ENCODE measurements around the gene IQCN. TPM values are rescaled to one million over a fixed set of nuclear protein-coding genes. Genes with fewer than 3 reads are reported as not detected.

IQCN gene
- total and polyA plus RNA-seq, 10 of the 15 experiments (the other 5 are each of a cell fraction or from before 2014, with no cell fraction given), result 0.01 to 0.54 (median 0.23) TPM; not detected in 3

DNA sequence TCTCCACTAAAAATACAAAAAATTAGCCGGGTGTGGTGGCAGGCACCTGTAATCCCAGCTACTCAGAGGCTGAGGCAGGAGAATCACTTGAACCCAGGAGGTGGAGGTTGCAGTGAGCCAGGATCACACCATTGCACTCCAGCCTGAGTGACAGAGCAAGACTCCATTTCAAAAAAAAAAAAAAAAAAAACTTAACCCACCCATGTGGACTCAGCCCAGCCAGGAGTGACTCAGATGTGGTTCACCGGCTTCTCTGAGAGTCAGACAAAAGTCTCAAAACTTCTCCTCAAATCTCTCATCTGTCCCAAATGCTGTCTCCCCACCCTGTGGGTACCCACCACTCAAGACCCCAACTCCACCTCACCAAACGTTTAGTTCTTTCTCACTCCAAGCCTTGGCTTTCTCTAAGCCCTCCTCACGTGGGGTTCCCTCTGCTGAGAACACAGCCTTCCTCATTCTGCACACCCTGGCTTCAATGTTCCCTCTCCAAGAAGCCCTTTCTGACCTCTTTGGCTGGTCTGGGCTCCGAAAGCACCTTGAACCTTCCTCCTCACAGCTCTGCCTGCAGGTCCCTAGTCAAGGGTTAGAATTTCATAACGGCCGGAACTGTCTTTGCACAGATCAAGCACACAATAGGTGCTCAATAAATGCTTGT is 59.3 kb downstream of the IQCN start:
- Histone ChIP-seq H3K4me2 (ENCODE audit: control insufficient read depth, insufficient read depth) (no peak overlapping the region), H3K9me3 (replicated peaks; ENCODE audit: control insufficient read depth, insufficient read depth, low read length) (no peaks in the 10 kb centered on the region), H3K27me3 (replicated peaks in 1 of 2; ENCODE audit: control insufficient read depth in 2 of 2, insufficient read depth in 2 of 2, low read length in 1 of 2) (peaks cover 0 to 1% of the 10 kb centered on the region in 2 experiments; a peak in 2 of 4 replicates), H3K79me2 (ENCODE audit: control insufficient read depth, insufficient read depth, low read length) (no peaks in the 10 kb centered on the region), H4K20me1 (ENCODE audit: control insufficient read depth, insufficient read depth) (no peaks in the 10 kb centered on the region), H3K27ac (ENCODE audit: control insufficient read depth, insufficient read depth) (no peak overlapping the region), H3K9ac (ENCODE audit: control insufficient read depth, insufficient read depth, low read length) (no peak overlapping the region), H2AFZ (ENCODE audit: control insufficient read depth, low read depth, low read length) (no peak overlapping the region), H3K4me3 (no peak overlapping the region), H3K36me3 (ENCODE audit: control insufficient read depth in 2 of 2, insufficient read depth in 2 of 2, low read length in 1 of 2) (no peaks in the 10 kb centered on the region), H3K4me1 (ENCODE audit: control insufficient read depth, insufficient read depth, low read length) (no peaks in the 10 kb centered on the region)
- DNase-seq (ENCODE audit: low read depth, low spot score) (no peak), FAIRE-seq (no peak), ATAC-seq (no peak)
- 24% methylated on average over 7 of the region's 7 CpGs for WGBS (ENCODE audit: insufficient coverage, insufficient replicate concordance, low lambda C conversion rate, missing lambda C conversion rate)
- CTCF ChIA-PET, result interaction anchor here (1.8 kb wide), 1 partner anchor 37 kb away, joined by 6 read pairs; no protein-coding TSS in a partner anchor
- no TSS peak for BruUV-seq (replicated peaks)
- POLR2A ChIA-PET, result interaction anchor here (0.7 to 1.4 kb wide), 2 partner anchors 8 to 11 kb away, joined by 3 to 4 read pairs; partner anchors contain the start of gene RAB3A
- intact Hi-C loops (cut with micrococcal nuclease; ENCODE audit: unreplicated experiment) (no loop called here), in situ Hi-C loops (cut with MboI) (no loop called here)
- RAD21 ChIA-PET (ENCODE audit: unreplicated experiment), result interaction anchor here (0.7 to 1.1 kb wide), 3 partner anchors 9 to 191 kb away, joined by 3 read pairs; no protein-coding TSS in a partner anchor
- SMC1A ChIA-PET (ENCODE audit: uncharacterized antibody, unreplicated experiment), result no interaction called here
- no peak for TF ChIP-seq TCF7 (IDR thresholded peaks at IDR 0.05; ENCODE audit: borderline replicate concordance)
- TF ChIP-seq PKNOX1 (IDR thresholded peaks at IDR 0.05), result peak; percentile 65; the same call in 1 of the 2 replicates

DNA sequence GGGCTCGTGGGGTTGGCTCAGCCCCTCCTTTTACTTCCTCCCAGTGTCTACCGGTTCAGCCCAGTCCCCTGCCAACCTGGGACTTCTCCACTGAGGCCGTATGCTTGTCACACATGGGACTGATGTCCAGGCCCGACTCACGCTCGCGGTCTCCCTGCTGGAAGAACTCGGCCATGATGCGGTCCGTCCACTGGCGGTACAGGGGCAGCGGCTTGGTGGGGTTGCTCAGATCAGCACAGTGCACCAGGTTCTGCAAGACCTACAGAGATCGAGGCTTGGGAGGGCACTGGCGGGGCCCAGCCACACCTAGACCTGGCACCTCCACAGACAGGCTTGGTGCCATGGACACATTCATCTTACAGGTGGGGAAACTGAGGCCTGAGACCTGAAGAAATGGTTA is 62.6 kb downstream of the IQCN start:
- no TSS peak for BruUV-seq (replicated peaks)
- in situ Hi-C loops (cut with MboI), result no loop called here
- TF ChIP-seq, protein P1, sequence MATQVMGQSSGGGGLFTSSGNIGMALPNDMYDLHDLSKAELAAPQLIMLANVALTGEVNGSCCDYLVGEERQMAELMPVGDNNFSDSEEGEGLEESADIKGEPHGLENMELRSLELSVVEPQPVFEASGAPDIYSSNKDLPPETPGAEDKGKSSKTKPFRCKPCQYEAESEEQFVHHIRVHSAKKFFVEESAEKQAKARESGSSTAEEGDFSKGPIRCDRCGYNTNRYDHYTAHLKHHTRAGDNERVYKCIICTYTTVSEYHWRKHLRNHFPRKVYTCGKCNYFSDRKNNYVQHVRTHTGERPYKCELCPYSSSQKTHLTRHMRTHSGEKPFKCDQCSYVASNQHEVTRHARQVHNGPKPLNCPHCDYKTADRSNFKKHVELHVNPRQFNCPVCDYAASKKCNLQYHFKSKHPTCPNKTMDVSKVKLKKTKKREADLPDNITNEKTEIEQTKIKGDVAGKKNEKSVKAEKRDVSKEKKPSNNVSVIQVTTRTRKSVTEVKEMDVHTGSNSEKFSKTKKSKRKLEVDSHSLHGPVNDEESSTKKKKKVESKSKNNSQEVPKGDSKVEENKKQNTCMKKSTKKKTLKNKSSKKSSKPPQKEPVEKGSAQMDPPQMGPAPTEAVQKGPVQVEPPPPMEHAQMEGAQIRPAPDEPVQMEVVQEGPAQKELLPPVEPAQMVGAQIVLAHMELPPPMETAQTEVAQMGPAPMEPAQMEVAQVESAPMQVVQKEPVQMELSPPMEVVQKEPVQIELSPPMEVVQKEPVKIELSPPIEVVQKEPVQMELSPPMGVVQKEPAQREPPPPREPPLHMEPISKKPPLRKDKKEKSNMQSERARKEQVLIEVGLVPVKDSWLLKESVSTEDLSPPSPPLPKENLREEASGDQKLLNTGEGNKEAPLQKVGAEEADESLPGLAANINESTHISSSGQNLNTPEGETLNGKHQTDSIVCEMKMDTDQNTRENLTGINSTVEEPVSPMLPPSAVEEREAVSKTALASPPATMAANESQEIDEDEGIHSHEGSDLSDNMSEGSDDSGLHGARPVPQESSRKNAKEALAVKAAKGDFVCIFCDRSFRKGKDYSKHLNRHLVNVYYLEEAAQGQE (IDR thresholded peaks at IDR 0.05; ENCODE audit: low read depth, low read length), result no peak
- TF ChIP-seq NFXL1 (IDR thresholded peaks at IDR 0.05; ENCODE audit: borderline replicate concordance), result no peak
- no peak for TF ChIP-seq SIN3A (IDR thresholded peaks at IDR 0.05; ENCODE audit: low read depth, low read length)
- no peak for TF ChIP-seq ZNF687 (IDR thresholded peaks at IDR 0.05)
- TF ChIP-seq JUND (IDR thresholded peaks at IDR 0.05; ENCODE audit: low read depth, low read length), result no peak

More for the DNA sequence above, 62.6 kb downstream of the IQCN start:
- Histone ChIP-seq H3K9me3 (replicated peaks; ENCODE audit: control insufficient read depth, insufficient read depth, low read length) (no peaks in the 10 kb centered on the region), H3K9ac (ENCODE audit: control insufficient read depth, insufficient read depth, low read length) (no peak overlapping the region), H2AFZ (ENCODE audit: control insufficient read depth, low read depth, low read length) (no peak overlapping the region), H3K79me2 (ENCODE audit: control insufficient read depth, insufficient read depth, low read length) (no peaks in the 10 kb centered on the region), H4K20me1 (ENCODE audit: control insufficient read depth, insufficient read depth) (no peaks in the 10 kb centered on the region), H3K27me3 (replicated peaks in 1 of 2; ENCODE audit: control insufficient read depth in 2 of 2, insufficient read depth in 2 of 2, low read length in 1 of 2) (no peaks in the 10 kb centered on the region), H3K4me1 (ENCODE audit: control insufficient read depth, insufficient read depth, low read length) (no peaks in the 10 kb centered on the region), H3K36me3 (ENCODE audit: control insufficient read depth in 2 of 2, insufficient read depth in 2 of 2, low read length in 1 of 2) (no peaks in the 10 kb centered on the region), H3K4me2 (ENCODE audit: control insufficient read depth, insufficient read depth) (no peak overlapping the region), H3K27ac (ENCODE audit: control insufficient read depth, insufficient read depth) (no peak overlapping the region), H3K4me3 (no peak overlapping the region)
- intact Hi-C loops (cut with micrococcal nuclease; ENCODE audit: unreplicated experiment), result no loop called here
- FAIRE-seq, result no peak
- ChIA-PET POLR2A (no interaction called here), CTCF (interaction anchor here (1.6 kb wide), 1 partner anchor 13 kb away, joined by 3 read pairs; no protein-coding TSS in a partner anchor), SMC1A (ENCODE audit: uncharacterized antibody, unreplicated experiment) (interaction anchor here (1.1 kb wide), 1 partner anchor 117 kb away, joined by 3 read pairs; no protein-coding TSS in a partner anchor), RAD21 (ENCODE audit: unreplicated experiment) (interaction anchor here (0.9 kb wide), 1 partner anchor 114 kb away, joined by 4 read pairs; no protein-coding TSS in a partner anchor)
- no peak for DNase-seq (ENCODE audit: low read depth, low spot score)
- no peak for ATAC-seq
- WGBS (ENCODE audit: insufficient coverage, insufficient replicate concordance, low lambda C conversion rate, missing lambda C conversion rate), result 34% methylated on average over 14 of the region's 14 CpGs
